MM.1S (cell line): ENCODE data around the gene CD109.

Experiments
- DNase-seq: peaks from one replicate; pipeline ENCODE4 v3.0.0-alpha.2; 2015
- H2AFZ ChIP-seq: fragments of 300-600 bp; sonication (generic); 2 replicates; pipeline ENCODE4 v1.6.0; 2016; ENCODE audit warnings: antibody characterized with exemption, low read length
- H3F3A ChIP-seq: fragments of 300-600 bp; sonication (generic); 2 replicates; pipeline ENCODE4 v1.6.1; 2016; ENCODE audit warnings: mild to moderate bottlenecking, antibody characterized with exemption, low read length, moderate library complexity, mixed read lengths; ENCODE audit not compliant: insufficient read depth
- H3K27ac ChIP-seq: fragments of 300-600 bp; sonication (generic); 2 replicates; pipeline ENCODE4 v1.5.1; 2016; ENCODE audit warnings: mild to moderate bottlenecking, low read length
- H3K27me3 ChIP-seq: fragments of 300-600 bp; sonication (generic); replicated peaks from 2 replicates; pipeline ENCODE4 v1.6.0; 2016; ENCODE audit warnings: low read length; ENCODE audit not compliant: insufficient read depth
- H3K36me3 ChIP-seq: fragments of 300-600 bp; sonication (generic); replicated peaks from 2 replicates; pipeline ENCODE4 v1.6.1; 2016; ENCODE audit warnings: mild to moderate bottlenecking, low read length, mixed read lengths; ENCODE audit not compliant: insufficient read depth
- H3K4me1 ChIP-seq: fragments of 300-600 bp; sonication (generic); 2 replicates; pipeline ENCODE4 v1.6.1; 2016; ENCODE audit warnings: low read length, mixed read lengths
- H3K4me2 ChIP-seq: fragments of 300-600 bp; sonication (generic); 2 replicates; pipeline ENCODE4 v1.6.0; 2016; ENCODE audit warnings: low read depth, low read length
- H3K4me3 ChIP-seq: fragments of 300-600 bp; sonication (generic); 2 replicates; pipeline ENCODE4 v1.5.1; 2016; ENCODE audit warnings: low read length, mixed read lengths
- H3K79me2 ChIP-seq: fragments of 300-600 bp; sonication (generic); 2 replicates; pipeline ENCODE4 v1.6.1; 2016; ENCODE audit warnings: mixed run types, low read length, mixed read lengths
- H3K9ac ChIP-seq: fragments of 300-600 bp; sonication (generic); 2 replicates; pipeline ENCODE4 v1.6.1; 2016; ENCODE audit warnings: low read length, mixed read lengths
- H3K9me2 ChIP-seq: fragments of 300-600 bp; sonication (generic); replicated peaks from 2 replicates; pipeline ENCODE4 v1.6.1; 2016; ENCODE audit warnings: mild to moderate bottlenecking, low read length, mixed read lengths; ENCODE audit not compliant: insufficient read depth
- H3K9me3 ChIP-seq: fragments of 300-600 bp; sonication (generic); replicated peaks from 2 replicates; pipeline ENCODE4 v1.6.1; 2016; ENCODE audit warnings: mild to moderate bottlenecking, low read length, mixed read lengths; ENCODE audit not compliant: insufficient read depth
- H4K20me1 ChIP-seq: fragments of 300-600 bp; sonication (generic); 2 replicates; pipeline ENCODE4 v1.6.1; 2016; ENCODE audit warnings: mild to moderate bottlenecking, low read length, moderate library complexity, mixed read lengths; ENCODE audit not compliant: insufficient read depth
- CTCF ChIP-seq: fragments of 300-600 bp; sonication (generic); IDR thresholded peaks from 2 replicates; pipeline ENCODE4 v1.5.1; 2016; ENCODE audit warnings: antibody characterized with exemption, low read length, mixed read lengths
- EZH2 ChIP-seq: fragments of 300-600 bp; sonication (generic); optimal IDR thresholded peaks from 2 replicates; pipeline ENCODE3; 2017; ENCODE audit warnings: low read depth, mild to moderate bottlenecking, antibody characterized with exemption, low read length, mixed read lengths
- EZH2phosphoT487 ChIP-seq: fragments of 300-600 bp; sonication (generic); IDR thresholded peaks from 2 replicates; pipeline ENCODE4 v1.6.1; 2018; ENCODE audit warnings: antibody characterized with exemption, low read length

CD109 gene

GRCh38 chr6:73779943-73780342 lies 83.9 kb downstream of the CD109 start:
- Histone ChIP-seq H3K4me1 (no peaks in the 10 kb centered on the region), H3K4me2 (no peak overlapping the region), H3K9ac (no peak overlapping the region), H3K36me3 (no peaks in the 10 kb centered on the region), H4K20me1 (no peaks in the 10 kb centered on the region), H3K9me2 (no peaks in the 10 kb centered on the region), H2AFZ (no peak overlapping the region), H3K4me3 (no peak overlapping the region), H3K79me2 (no peaks in the 10 kb centered on the region), H3F3A (no peaks in the 10 kb centered on the region), H3K9me3 (no peaks in the 10 kb centered on the region), H3K27ac (no peak overlapping the region), H3K27me3 (no peaks in the 10 kb centered on the region)
- no peak for DNase-seq
- no peak for TF ChIP-seq EZH2phosphoT487
- no peak for TF ChIP-seq EZH2
- TF ChIP-seq CTCF, result no peak

DNA sequence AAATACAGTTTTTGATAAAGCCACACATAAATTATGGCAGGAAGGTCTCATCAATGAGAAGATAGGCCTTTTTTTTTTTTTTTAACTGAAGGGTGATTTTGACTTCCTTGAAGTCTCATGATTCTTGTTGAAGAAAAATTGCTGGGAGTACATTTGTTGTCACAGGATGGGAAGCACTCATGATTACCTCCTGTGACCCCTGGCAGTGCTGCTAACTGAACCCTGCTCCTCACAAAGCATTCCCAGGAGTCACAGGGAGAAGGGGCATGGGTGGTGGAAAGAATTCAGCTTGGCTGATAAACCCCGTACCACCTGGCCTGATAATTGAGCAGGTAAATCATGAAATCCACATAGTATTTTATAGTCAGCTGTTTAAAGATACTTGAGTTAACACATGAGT lies 86.9 kb downstream of the CD109 start:
- Histone ChIP-seq H3K79me2 (no peaks in the 10 kb centered on the region), H4K20me1 (no peaks in the 10 kb centered on the region), H3K9ac (no peak overlapping the region), H3K27ac (no peak overlapping the region), H3K4me2 (no peak overlapping the region), H3K9me3 (no peaks in the 10 kb centered on the region), H3K9me2 (no peaks in the 10 kb centered on the region), H3K4me1 (no peaks in the 10 kb centered on the region), H3K4me3 (no peak overlapping the region), H3K27me3 (no peaks in the 10 kb centered on the region), H3F3A (no peaks in the 10 kb centered on the region), H3K36me3 (no peaks in the 10 kb centered on the region), H2AFZ (no peak overlapping the region)
- no peak for TF ChIP-seq EZH2
- TF ChIP-seq CTCF, result no peak
- no peak for TF ChIP-seq EZH2phosphoT487
- DNase-seq, result no peak

DNA sequence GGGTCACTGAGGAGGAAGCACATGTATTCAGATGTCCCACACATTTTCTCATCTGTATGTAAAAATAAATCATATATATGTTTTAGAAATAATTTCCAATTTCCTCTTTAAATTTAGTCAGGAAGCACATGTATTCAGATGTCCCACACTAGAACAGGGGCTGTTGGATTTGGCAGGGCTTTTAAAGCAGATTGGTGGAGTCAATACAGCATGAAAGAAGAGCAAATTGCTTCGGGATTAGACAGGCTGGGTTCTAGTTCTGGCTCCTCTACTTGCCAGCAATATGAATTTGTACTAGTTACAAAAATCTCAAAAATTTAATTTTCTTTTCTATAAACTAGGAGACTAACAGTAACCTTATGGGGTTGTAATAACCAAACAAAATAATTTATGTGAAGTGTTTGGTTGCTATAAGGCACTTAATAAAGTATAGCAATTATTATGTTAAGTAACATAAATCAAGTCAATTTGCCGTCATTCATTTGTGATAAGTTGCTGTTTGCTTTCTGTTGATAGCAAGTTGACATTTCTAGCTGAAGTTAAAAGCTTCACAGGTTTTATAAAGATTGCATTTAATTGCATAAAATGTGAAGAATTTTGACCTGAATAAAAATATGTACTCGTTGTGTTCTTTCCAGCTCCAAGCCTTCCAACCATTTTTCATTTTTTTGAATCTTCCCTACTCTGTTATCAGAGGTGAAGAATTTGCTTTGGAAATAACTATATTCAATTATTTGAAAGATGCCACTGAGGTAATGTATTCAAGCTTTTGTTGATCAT lies 88.9 kb downstream of the CD109 start:
- no peak overlapping the region for H3K27ac ChIP-seq
- no peaks in the 10 kb centered on the region for H3K4me1 ChIP-seq
- no peaks in the 10 kb centered on the region for H3K36me3 ChIP-seq
- DNase-seq, result no peak
- H3K9me2 ChIP-seq, result no peaks in the 10 kb centered on the region
- no peak overlapping the region for H2AFZ ChIP-seq
- no peak overlapping the region for H3K4me2 ChIP-seq
- H3K79me2 ChIP-seq, result no peaks in the 10 kb centered on the region
- H3F3A ChIP-seq, result no peaks in the 10 kb centered on the region
- H3K9ac ChIP-seq, result no peak overlapping the region
- no peaks in the 10 kb centered on the region for H4K20me1 ChIP-seq
- no peaks in the 10 kb centered on the region for H3K27me3 ChIP-seq
- TF ChIP-seq EZH2phosphoT487 (no peak), EZH2 (no peak), CTCF (no peak)
- H3K4me3 ChIP-seq, result no peak overlapping the region
- H3K9me3 ChIP-seq, result no peaks in the 10 kb centered on the region
